ENCODE data around the gene HOXA5. TPM values are rescaled to one million over a fixed set of nuclear protein-coding genes. Genes with fewer than 3 reads are reported as not detected.
A peak's percentile ranks its signal among the peaks of the same experiment; 100 is the strongest.

Gene HOXA5
- total RNA-seq, 1 donor from 2014 or later = 22.0 TPM

DNA sequence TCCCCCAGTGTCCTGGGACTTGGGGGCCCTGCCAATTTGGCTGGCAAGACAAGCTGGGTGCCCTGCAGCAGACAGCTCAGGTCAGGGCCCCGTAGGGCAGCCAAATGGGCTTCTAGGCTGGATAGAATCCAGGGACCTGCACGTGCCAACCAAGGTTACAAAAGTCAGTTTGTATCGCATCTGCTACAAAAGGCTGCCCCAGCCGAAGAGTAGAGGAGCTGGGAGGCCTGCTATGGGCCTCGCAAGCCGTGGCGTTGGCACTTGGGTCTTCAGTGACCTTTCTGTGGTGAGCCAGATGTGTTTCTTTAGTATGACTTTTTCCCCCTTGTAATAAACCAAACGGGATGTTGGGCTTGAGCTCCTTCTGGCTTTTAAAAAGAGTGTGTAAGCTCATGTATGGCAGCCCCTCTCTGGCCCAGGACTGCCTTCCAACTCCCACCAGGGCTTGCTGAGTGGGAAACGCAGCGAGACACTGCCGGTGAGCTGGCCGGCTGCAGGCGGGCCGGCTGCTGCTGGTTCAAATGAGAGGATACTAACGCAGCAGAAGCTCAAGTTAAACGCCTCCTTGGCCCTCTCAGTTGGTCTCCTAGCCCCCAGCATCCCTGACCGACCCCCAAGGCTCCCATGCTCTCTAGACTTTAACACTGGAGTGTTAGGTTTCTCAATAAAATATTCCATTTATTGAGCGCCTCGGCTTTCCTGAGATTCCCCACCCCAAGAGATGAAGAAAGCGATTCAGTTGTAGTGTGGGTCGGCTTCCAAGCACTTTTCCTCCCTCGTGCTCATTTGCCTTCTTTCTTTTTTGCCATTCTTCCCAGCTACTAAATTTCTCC lies 33.7 kb upstream of the HOXA5 start:
- TF ChIP-seq, protein P1, sequence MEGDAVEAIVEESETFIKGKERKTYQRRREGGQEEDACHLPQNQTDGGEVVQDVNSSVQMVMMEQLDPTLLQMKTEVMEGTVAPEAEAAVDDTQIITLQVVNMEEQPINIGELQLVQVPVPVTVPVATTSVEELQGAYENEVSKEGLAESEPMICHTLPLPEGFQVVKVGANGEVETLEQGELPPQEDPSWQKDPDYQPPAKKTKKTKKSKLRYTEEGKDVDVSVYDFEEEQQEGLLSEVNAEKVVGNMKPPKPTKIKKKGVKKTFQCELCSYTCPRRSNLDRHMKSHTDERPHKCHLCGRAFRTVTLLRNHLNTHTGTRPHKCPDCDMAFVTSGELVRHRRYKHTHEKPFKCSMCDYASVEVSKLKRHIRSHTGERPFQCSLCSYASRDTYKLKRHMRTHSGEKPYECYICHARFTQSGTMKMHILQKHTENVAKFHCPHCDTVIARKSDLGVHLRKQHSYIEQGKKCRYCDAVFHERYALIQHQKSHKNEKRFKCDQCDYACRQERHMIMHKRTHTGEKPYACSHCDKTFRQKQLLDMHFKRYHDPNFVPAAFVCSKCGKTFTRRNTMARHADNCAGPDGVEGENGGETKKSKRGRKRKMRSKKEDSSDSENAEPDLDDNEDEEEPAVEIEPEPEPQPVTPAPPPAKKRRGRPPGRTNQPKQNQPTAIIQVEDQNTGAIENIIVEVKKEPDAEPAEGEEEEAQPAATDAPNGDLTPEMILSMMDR (IDR thresholded peaks at IDR 0.05) = no peak
- Histone ChIP-seq H3K9me3 (no peaks in the 10 kb centered on the region), H3K4me3 (no peak overlapping the region), H3K36me3 (no peaks in the 10 kb centered on the region), H3K27me3 (peaks cover 36% of the 10 kb centered on the region), H3K27ac (no peak overlapping the region), H3K4me1 (peaks cover 0 to 18% of the 10 kb centered on the region in 2 donors)
- intact Hi-C loops (cut with DNase I) = no loop called here
- peak in 1 of 2 donors; percentile 52 for DNase-seq (ENCODE audit: low spot score in 2 of 2)

DNA sequence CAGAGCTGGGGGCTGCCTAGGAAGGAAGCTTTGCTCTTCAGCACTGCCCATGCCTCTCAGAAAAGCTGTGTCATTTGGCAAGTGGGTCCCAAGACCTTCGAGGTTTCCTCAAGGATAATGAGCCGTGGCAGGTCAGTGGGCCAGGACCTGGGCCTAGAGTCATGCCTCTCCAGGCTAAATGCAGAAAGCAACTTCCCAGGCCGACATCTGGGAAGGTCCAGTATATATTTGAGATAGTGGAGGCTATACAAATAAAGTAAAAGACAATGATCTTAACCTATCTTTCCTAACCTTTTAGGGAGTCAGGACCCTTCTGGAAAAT lies 33.0 kb upstream of the HOXA5 start:
- Histone ChIP-seq H3K27me3 (peaks cover 43% of the 10 kb centered on the region), H3K9me3 (no peaks in the 10 kb centered on the region), H3K4me3 (no peak overlapping the region), H3K4me1 (peaks cover 0 to 18% of the 10 kb centered on the region in 2 donors), H3K36me3 (no peaks in the 10 kb centered on the region), H3K27ac (no peak overlapping the region)
- TF ChIP-seq, protein P1 (IDR thresholded peaks at IDR 0.05) = no peak
- intact Hi-C loops (cut with DNase I) = no loop called here
- DNase-seq (ENCODE audit: low spot score in 2 of 2) = no peak

DNA sequence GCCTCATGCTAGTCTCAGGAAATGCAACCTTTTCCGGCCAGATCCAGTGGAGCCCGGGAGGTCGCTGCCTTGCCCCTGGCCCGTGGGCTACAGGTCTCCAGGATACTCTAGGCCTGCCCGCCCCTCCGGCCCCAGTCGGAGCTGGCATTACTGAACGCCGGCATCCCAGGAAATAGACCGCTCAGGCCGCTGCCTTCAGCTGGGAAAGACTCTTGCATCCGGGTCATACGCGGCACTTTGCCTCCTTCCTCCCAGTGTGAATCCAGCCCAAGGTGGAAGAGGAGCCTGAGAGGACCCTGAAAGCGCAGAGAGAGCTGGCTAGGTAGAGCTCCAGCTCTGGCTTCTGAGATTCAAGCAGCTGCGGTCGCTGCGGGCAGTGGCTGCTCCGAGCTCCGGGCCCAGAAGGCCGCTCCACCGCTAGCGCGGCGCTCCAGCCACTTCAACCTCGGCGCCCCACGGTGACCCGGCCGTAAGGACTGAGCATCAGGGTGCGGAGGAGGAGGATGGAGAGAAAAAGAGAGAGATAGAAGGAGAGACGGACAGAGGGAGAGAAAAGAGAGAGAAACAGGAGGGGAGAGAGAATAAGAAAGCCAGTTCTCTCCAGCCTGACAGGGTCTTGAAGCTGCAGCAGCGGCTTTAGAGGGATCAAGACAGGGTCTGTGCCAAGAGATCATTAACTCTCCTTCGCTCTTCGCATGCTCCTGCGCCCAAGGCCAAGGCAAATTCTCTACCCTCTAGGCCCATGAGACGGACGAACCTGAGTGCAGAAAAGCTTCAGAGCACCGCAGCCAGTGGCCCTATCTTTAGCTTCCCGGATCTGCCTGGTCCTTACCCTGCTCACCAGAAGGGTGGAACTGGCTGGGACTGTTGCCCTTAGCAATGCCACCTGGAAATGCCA lies 32.4 kb upstream of the HOXA5 start:
- TF ChIP-seq, protein P1 (IDR thresholded peaks at IDR 0.05) = no peak
- DNase-seq (ENCODE audit: low spot score in 2 of 2) = peak; percentile 6 to 46
- no peaks in the 10 kb centered on the region for H3K9me3 ChIP-seq
- intact Hi-C loops (cut with DNase I) = no loop called here
- no peak overlapping the region for H3K27ac ChIP-seq
- no peaks in the 10 kb centered on the region for H3K36me3 ChIP-seq
- peaks cover 0 to 18% of the 10 kb centered on the region in 2 donors for H3K4me1 ChIP-seq
- no peak overlapping the region for H3K4me3 ChIP-seq
- peaks cover 48% of the 10 kb centered on the region for H3K27me3 ChIP-seq

DNA sequence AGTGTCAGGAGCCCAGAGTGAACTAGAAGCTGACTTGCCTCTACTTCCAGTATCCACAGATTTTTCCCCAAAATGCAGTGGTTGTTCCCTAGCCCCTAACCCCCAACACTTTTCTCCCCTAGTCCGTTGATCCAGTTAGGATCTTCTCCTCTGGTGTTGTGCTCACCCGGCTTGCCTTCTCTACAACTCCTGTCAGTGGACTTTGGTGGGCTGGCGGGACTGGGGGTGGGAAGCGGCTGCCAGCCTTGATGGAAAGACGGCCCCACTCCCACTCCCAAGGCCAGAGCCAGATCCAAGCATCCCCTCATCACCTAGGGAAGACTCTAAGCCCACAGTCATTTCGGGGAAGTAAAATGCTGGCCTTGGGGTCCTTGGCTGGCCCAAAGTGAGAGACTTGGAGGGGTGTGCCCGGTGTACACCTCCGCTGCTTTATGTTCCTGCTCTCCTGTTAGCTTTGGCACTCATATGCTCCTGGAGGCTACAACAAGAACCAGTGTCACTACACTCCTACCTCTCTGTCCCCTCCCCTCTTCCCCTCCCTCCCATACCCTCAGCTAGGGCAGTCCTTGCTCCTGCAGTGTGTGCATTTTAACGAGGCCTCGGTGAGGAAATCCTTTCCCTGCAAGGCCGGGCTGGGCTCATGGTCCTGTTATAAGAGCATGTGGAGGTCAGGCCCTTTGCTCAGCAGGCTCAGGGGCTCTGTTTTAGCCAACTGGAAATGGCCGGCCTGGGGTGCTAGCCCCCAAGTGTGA lies 31.6 kb upstream of the HOXA5 start:
- TF ChIP-seq, protein P1 (IDR thresholded peaks at IDR 0.05) = no peak
- DNase-seq (ENCODE audit: low spot score in 2 of 2) = peak in 1 of 2 donors; percentile 50
- Histone ChIP-seq H3K4me3 (no peak overlapping the region), H3K36me3 (no peaks in the 10 kb centered on the region), H3K9me3 (no peaks in the 10 kb centered on the region), H3K27me3 (peaks cover 50% of the 10 kb centered on the region), H3K27ac (no peak overlapping the region), H3K4me1 (peaks cover 0 to 19% of the 10 kb centered on the region in 2 donors)
- intact Hi-C loops (cut with DNase I) = no loop called here

Data from ascending aorta (tissue), 2 donors.